GM18526 (cell line): Measurements from ENCODE around the gene TRNP1.

ENCODE experiments used
- POLR2A ChIP-seq: IDR thresholded peaks from 3 replicates; pipeline ENCODE4 v1.6.1; 2011; ENCODE audit not compliant: insufficient read length; ENCODE audit errors: extremely low read depth

The TRNP1 gene

DNA sequence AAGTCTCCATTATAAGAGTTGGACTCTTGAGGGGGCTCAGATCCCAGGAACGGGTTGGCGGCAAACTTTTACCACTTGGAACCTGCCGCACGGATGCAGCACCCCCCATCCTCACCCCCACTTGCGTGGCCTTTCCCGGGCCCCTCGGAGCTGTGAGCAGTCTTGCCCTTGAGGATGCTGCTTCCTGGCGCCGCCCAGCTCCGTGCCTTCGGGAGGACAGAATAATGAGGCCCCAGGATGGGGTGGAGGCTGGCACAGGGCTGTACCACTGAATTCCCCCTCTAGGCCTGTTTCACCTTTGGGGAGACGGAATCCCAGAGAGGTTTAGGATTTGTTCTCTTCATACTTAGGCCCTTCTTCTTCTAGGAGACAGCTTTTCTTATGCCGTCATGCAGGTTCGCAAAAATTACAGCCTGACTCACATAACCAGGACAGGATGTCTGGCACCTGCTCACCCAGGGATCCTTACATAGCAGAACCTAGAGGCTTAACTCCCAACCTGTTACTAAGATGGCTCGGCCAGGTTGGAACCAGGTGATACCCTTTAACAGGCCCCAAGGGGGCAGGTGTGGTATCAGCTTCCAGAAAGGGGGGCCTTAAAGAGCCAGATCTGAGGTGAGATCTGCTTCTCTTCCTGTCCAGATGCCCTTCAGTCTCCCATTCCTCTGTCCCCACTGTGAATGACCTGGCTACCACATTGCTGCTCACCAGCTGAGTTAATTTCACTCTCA, 1.5 kb downstream of the TRNP1 start:
- TF ChIP-seq POLR2A: no peak

- TF ChIP-seq POLR2A: no peak
Observed at GRCh38 chr1:26996024-26996423, 2.5 kb downstream of the TRNP1 start.

DNA sequence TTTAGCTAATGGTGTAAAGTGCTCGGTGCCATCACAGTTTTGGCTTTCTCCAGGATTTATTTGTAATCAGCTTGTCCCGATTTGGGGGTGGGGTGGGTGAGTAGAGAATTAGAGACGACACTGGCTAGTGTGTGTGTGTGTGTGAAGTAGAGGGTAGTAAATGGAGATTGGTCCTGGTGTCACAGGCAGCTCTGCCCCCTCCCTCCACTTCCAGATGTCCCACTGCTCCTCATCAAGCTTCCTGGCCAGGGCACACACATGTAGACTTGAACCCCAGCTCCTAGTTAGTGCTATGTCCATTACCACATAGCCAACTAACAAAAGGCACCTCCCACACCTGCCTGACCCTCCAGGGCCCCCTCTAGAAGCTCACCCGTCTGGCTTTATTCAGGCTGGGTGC, 3.2 kb downstream of the TRNP1 start:
- no peak for TF ChIP-seq POLR2A

GRCh38 chr1:26998429-26999300, 5.2 kb downstream of the TRNP1 start:
- no peak for TF ChIP-seq POLR2A

GRCh38 chr1:26999440-26999987, 6.0 kb downstream of the TRNP1 start:
- TF ChIP-seq POLR2A: no peak

- no peak for TF ChIP-seq POLR2A
Observed at GRCh38 chr1:27000090-27000816, 6.8 kb downstream of the TRNP1 start.

DNA sequence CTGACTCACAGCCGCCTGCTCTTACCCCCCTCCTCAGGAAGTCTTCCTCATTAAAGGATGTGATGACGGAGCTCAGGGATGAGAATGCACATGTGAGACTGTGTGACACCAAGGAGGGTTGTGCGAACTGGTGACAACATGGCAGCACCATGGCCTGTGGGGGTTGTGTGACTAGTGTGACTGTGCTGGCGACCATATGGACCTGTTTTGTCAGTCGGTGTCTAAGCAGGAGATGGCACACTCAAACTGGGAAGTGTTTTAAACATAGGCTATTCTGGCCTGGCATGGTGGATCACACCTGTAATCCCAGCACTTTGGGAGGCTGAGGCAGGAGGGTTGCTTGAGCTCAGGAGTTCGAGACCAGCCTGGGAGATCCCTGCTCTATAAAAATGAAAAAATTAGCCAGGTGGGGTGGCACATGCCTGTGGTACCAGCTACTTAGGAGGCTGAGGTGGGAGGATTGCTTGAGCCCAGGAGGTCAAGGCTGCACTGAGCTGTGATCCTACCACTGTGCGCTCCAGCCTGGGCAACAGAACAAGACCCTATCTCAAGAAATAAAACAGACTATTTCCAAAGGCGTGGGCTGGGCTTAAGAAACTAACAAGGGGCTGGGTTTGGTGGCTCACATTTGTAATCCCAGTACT, 7.4 kb downstream of the TRNP1 start:
- no peak for TF ChIP-seq POLR2A

GRCh38 chr1:27001570-27002360, 8.3 kb downstream of the TRNP1 start:
- no peak for TF ChIP-seq POLR2A

DNA sequence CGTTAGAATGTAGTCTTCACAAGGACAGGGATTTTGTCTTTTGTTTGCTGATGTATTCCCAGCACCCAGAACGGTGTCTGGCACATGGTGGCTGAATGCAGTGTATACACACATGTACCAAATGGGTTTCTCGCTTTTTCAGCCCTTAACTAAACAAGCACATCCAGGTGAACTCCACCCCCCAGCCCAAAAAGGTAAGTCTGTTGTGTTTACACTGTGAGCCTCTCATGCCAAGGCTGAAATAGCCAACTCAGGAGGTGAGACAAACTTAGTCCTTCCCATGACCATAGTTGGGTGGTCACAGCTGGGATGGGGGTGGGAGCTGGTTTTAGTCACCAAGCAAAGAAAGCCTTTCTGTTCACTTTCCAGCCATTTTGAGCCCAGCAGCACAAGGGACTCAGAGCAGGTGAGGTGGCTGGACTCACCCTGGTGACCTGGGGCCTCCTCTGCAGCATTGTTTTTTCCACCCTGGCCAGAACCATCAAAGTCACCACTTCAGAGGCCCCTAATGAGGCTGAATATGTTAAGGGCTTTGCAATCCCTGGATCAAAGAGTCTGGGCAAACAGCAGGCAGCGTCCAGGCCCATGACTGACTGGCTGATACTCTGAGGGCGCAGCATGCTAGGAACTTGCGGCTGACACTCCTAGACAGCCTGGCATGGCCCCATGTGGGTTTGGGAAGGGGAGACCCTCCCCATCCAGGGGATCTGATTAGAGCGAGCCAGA, 10.4 kb downstream of the TRNP1 start:
- no peak for TF ChIP-seq POLR2A

DNA sequence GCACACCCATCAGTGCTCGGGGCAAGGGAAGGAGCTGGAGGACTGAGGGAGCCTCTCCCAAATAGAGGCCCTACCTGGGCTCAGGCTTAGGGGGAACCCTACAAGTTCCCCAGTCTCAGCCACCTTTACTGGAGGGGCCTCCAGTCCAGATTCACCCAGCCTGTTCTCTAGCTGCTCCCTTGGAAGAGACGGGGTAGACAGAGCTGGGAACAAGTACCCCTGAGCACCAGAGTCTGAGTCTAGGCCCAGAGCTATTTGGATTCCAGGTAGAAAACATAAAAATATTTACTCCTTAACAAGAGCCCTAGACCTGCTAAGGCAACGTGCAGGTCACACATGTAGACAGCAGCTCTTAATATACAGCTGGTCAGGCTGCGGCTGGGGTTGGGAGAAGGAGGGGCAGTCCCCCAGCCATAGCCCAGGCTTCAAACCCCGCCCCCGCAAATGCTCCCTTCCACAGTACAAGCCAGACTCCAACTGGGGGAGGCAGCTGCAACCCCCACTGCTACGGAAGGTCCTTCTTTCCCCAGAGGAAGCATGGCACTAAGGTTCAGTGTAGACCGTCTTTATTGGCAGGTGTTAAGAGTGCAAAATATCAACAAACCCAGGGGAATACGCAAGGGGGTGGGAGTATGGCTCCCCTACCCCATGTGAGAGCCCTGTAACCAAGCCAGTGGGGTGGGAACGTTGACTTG, 11.1 kb downstream of the TRNP1 start:
- no peak for TF ChIP-seq POLR2A

DNA sequence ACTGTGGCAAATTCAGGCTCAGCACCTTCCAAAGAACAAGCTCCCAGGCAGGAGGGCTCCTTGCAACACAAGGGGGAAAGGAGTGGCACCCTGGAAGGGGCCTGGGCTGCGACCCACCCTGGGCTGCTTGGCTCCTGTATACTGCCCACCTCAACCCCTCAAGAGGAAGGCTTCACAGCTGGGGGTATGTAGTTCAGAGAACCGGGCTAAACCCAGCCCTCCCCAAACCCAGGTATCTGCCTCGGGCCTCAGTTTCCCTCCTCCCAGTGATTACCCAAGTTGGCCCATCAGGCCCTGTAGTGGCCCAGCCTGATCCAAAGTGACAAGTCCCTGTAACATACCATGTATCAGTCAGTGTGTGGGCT, 11.7 kb downstream of the TRNP1 start:
- TF ChIP-seq POLR2A: no peak

- no peak for TF ChIP-seq POLR2A
Observed at GRCh38 chr1:27005648-27006496, 12.4 kb downstream of the TRNP1 start.
